NCI-H345 treated with DMSO at 0.1 percent for 48 hours (cell line): ENCODE measurements around the gene POLR3H.

ENCODE experiments used
- DNase-seq: peaks from one replicate; lab custom pipeline; 2025; ENCODE audit not compliant: unreplicated experiment; lab: John Stamatoyannopoulos, UW

POLR3H gene

GRCh38 chr22:41522813-41523212 lies 21.5 kb downstream of the POLR3H start:
- no peak for DNase-seq

GRCh38 chr22:41521126-41521525 lies 23.1 kb downstream of the POLR3H start:
- DNase-seq: no peak

DNA sequence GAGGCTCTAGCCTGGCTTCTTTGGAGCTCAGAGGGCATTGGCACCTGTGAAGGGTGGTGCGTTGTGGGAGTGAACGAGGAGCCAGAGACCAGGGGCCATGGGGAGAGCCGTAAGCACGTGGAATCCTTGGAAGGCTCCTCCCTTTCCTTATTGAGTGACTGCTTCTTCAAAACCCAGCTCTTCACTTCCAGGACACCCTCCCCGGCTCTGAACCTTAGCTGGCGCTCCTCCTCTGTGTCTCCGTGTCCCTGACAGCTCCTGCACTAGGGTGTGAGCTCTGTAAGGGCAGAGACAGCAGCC lies 26.3 kb downstream of the POLR3H start:
- no peak for DNase-seq

DNA sequence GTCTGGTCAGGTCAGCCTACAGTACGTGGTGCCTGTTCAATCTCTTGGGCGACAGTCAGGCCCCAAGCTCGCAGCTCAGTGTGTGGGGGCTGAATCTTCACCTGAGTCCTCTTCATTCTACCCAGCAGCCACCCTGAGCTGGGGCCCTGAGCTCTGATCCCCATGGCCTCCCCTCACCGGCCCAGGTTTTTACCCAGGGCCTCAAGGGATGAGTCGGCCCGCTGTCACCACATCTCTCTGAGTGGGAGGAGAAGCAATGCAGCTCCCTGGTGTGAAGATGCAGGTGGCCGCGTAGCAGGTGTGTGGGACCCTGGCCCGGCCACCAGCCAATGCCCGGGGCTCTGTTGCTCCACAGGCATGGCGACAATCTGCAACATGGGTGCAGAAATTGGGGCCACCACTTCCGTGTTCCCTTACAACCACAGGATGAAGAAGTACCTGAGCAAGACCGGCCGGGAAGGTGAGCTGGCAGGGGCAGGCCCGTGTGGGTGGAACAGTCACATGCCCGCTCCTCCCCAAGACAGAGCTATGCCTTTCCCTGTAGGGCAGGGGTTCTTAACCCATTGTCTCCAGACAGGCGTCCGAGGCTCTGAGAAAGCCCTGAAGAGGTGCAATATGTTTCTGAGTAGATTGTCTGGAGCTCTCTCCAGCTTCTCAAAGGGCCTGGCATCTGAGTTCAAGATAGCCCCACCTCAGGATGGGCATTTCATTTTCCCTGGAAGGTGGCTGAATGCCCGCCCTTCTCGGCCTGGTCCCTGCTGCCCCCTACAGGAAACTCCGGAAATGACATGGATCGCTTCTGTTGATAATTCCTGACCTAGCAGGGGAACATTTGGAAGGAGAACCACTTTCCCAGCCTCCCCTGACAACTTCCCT lies 26.9 kb downstream of the POLR3H start:
- peak; percentile 16 for DNase-seq

DNA sequence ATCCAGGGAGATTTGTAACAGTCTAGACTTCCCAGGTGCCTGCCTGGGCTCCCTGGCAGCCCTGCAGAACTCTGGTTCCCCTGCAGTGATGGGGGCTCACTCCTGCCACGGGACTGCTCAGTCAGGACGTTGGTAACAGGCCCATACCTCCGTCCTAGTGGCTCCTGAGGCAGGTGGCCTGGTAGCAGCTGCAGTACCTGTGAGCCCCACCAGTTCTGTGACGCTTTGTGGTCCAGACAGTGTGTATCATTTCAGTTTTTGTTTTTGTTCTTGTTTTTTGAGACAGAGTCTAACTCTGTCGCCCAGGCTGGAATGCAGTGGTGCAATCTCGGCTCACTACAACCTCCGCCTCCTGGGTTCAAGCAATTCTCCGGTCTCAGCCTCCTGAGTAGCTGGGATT lies 27.8 kb downstream of the POLR3H start:
- no peak for DNase-seq

DNA sequence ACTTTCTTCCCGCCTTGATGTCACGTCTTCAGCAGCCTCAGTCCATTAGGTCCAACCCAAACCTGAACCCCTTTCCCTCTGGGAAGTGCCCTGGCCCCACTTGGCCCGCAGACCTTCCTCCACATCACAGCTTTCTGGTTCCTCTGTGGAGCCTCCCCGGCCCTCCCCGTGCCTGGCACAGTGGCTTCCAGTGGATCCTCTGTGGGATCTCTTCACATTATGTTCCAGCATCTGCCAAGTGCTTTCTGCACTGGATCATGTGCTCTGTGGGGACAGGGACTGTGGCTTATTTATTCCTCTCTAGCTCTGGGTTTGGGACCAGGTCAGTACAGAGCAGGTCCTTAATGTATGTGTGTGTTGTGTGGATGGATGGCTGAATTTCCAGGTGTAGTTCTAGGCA lies 30.9 kb downstream of the POLR3H start:
- no peak for DNase-seq

- no peak for DNase-seq
These were observed 31.7 kb downstream of the POLR3H start for GRCh38 chr22:41512421-41513194.

- no peak for DNase-seq
These were observed 32.7 kb downstream of the POLR3H start for GRCh38 chr22:41511521-41511968.

DNA sequence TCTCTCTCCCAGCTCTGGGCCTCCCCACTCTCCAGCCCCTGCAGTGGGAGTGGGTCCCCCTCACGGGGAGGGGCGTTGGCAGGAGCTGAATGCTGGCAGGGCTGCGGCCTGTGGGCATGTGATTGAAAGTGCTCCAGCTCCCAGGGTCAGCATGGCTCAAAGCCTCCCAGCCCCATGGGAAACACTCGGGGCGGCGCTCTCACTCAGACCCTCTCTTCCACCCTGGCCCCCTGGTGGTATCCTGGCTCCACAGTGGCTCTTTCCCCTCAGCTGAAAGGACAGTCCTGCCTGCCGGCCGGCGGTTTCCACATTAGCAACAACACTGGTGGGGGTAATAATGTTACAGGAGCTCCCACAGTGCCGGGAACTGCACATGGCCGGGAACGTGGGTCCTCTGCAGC lies 35.5 kb downstream of the POLR3H start:
- DNase-seq: no peak

GRCh38 chr22:41507330-41508063 lies 36.8 kb downstream of the POLR3H start:
- DNase-seq: no peak

DNA sequence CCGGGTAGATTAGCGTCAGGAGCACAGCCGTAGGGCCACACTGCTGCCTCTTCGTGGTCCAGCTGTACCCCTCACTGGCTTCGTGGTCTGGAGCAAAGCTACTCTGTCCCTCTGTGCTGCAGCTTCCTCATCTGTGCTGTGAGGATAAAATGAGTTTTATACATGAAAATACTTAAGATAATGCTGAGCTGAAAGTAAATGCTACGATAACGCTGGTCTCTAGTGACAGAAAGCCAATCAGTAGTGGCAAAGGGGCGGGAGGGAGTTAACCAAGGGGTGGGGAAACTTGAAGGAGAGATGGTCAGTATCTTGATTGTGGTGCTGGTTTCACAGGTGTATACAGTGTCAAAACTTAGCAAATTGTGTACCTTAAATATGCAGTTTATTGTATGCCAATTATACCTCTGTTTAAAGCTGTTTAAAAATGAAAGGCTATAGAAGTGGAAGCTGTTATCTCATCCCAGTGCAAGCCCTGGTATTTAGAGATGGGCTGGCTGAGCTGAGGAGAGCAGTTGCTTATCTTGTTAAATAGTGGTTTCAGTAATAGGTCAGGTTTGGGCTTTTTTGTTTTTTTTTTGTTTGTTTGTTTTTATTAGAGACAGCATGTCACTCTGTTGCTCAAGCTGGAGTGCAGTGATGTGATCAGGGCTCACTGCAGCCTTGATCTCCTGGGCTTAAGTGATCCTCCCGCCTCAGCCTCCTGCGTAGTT lies 38.6 kb downstream of the POLR3H start:
- no peak for DNase-seq

GRCh38 chr22:41504816-41505215 lies 39.5 kb downstream of the POLR3H start:
- no peak for DNase-seq

GRCh38 chr22:41504397-41504796 lies 39.9 kb downstream of the POLR3H start:
- no peak for DNase-seq

GRCh38 chr22:41501209-41501608 lies 43.1 kb downstream of the POLR3H start:
- DNase-seq: no peak

- DNase-seq: no peak
These were observed 44.0 kb downstream of the POLR3H start for GRCh38 chr22:41500303-41500702.

DNA sequence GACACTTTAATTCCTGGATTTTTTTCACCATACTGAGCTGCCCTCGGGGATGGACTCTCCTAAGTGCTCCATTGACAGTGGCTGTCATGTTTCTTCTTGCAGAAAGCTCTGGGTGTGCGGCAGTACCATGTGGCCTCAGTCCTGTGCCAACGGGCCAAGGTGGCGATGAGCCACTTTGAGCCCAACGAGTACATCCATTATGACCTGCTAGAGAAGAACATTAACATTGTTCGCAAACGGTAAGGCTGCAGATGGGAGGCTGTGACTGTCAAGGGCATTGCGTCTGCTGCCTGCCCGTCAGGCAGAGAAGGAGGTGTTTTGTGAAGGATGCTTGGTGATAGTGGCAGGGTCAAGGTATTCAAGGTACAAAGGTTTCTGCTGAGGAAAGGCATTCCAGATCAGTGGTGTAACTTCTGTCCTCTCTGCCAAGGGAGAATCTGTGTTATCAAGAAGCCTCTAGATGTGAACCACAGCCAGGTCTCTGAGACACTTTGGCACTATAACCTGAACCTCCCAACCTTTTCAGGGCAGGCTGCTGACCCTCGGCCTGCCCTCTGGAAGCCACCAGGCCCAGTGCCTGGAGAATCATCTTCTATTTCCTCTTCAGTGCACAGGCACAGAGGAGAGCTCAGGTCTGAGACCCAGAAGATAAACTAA lies 44.5 kb downstream of the POLR3H start:
- DNase-seq: no peak

DNA sequence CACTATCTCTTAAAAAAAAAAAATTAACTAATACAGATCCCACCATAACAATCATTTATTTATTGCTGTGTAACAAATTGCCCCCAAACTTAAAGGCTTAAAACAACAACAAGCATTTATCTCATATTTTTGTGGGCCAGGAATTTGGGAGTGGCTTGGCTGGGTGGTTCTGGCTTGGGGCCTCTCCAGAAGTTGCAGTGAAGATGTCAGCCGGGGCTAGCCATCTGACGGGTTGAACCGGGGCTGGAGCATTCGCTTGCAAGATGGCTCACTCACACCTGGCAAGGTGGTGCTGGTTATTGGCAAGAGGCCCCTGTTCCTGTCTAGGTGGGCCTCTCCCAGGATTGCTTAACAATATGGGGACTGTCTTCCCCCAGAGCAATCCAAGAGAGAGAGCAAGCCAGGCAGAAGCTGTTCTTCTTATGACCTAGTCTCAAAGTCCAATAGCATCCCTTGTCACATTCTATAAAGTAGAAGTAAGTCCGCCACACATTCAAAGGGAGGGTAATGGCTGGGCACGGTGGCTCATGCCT lies 45.9 kb downstream of the POLR3H start:
- no peak for DNase-seq

DNA sequence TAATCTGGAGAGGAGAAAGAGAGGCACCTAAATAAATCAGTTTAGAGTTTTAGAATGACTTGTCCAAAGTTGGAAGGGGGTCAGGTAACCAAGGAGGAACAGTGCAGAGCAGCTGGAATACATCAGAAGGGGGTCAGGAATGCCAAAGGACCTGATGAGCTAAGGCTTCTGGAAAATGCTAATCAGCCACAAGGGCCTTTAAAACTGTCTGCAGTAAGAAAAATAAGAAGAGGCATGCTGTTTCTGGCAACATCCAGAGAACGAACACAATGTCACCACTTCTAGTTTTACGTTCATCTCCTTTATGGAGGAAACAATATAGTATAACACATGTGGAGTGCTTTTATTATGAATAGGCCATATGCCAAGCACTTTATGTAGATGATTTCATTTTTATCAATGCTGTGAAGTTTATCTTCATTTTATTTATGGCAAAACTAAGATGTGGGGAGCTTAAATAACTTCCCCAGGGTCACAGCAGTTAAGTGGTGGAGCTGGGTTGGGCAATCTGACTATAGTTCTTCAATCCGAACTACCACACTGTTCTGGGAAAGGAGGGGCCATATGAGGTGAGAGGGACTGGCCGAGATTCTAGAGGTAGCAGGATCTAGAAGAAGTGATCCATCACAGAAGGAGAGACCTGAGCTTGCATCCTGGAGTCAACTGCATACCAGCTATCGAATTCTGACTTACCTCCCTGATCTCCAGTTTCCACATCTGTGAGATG lies 52.7 kb downstream of the POLR3H start:
- DNase-seq: no peak

DNA sequence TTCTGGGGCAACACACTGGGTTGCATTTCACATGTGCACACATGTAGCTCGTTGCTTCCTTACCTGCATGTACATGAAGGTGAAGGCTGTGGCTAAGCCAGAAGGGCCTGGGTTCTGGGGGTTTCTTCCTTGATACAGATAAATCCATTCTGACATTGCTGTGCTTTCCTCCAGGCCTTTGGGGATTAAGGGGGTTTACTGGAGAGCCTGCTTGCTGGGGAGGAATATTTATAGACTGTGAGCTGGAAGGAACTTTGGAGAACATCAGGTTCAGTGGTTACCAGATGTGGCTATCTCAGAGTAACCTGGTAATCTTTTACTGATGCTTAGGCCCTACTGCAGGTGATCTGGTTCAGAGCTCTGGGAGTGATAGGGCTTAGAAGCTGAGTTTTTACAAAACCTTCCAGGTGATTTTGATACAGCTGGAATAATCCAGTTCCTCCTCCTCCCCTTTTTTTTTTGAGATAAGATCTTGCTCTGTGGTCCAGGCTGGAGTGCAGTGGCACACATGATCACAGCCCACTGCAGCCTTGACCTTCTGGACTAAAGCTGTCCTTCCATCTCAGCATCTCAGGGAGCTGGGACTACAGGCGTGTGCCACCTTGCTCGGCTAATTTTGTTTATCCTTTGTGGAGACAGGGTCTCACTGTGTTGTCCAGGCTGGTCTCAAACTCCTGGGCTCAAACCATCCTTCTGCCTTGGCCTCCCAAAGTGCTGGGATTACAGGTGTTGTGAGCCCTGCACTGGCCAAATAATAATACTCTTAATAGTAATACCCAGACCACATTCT lies 55.5 kb downstream of the POLR3H start:
- no peak for DNase-seq
